Measurements from ENCODE around the gene COPRS.

GRCh38 chr17:31858642-31859486 lies at the start of gene COPRS:
- no peak for TF ChIP-seq POLR2A (IDR thresholded peaks at IDR 0.05)
- TF ChIP-seq CTCF (IDR thresholded peaks at IDR 0.05): no peak
- TF ChIP-seq POLR2AphosphoS5 (IDR thresholded peaks at IDR 0.05): peak in 3 of 4 donors; percentile 7 to 61 (median 56)

Measured in sigmoid colon (tissue), 4 donors.